HG03354 (cell line): ENCODE measurements around the gene ADGRG7.

Experiments used
- ATAC-seq: cut with Tn5 transposase; IDR thresholded peaks from one replicate; pipeline ENCODE4 v1.9.1; 2021; ENCODE audit warnings: mild to moderate bottlenecking; ENCODE audit not compliant: unreplicated experiment, poor library complexity, severe bottlenecking

Gene ADGRG7

DNA sequence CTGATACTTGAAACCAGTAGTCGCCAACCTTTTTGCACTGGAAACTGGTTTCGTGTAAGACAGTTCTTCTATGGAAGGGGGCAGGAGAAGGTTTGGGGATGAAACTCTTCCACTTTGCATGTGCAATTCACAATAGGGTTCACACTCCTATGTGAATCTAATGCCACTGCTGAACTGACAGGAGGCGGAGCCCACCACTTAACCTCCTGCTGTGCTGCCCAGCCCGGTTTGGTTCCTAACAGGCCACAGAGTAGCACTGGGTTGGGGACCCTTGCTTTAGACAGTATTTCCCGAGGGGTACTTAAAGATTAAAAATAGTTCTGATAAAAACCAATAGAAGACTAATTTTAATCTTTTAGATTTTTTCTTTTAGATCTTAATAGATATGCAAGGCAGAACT, 111.0 kb downstream of the ADGRG7 start:
- no peak for ATAC-seq

DNA sequence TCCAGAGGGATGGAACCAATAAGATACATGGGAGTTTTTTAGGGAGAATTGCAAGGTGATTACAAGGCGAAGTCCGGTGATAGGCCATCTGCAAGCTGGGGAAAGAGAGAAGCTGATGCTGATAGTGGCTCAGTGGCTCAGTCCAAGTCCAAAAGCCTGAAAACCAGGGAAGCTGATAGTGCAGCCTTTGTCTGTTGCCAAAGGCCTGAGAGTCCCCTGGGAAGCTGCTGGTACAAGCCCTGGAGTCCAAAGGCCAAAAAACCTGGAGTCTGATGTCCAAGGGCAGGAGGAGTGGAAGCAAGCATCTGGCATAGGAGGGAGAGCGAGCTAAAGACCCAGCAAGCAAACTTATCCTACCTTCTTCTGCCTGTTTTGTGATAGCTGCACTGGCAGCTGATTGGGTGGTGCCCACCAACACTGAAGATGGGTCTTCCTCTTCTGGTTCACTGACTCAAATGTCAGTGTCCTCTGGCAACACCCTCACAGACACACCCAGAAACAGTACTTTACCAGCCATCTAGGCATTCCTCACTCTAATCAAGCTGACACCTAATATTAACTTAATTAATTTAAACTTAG, 116.6 kb downstream of the ADGRG7 start:
- ATAC-seq, result no peak

DNA sequence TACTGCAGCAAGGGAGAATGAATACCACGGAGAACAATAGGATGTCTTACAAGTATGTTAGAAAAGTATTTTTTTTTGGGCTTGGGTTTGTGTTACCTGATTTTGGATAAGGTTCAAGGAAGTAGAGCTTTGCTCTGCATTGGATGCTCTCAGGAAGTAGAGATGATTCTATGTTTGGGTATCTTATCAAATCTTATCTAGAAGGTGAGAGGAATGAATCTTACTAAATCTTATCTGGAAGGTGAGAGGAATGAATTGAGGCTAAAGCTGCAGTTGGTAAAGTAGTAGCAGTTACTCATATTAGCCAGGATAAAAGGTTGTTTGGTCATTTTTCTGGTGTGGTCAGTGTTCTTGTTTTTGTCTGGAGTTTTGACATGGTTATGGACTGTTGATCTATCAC, 117.3 kb downstream of the ADGRG7 start:
- ATAC-seq, result no peak

DNA sequence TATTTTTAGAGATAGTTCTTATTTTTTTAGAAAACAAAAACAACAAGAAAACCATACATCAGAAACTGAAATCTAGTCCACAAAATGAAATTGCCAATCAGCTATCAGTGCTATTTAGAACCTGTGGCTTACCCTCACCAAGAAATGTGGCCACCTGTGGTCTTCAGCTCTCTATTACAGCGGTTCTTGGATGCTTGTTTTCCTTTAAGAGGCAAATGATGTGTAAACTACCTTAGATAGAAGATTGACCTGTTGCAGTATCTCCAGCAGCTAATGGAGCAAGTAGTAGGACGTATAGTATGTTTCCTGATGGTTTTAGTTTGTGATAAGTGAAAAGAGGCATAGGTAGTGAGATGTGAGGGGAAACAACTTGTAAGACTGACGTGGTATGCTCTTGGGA, 121.1 kb downstream of the ADGRG7 start:
- peak; percentile 73 for ATAC-seq

DNA sequence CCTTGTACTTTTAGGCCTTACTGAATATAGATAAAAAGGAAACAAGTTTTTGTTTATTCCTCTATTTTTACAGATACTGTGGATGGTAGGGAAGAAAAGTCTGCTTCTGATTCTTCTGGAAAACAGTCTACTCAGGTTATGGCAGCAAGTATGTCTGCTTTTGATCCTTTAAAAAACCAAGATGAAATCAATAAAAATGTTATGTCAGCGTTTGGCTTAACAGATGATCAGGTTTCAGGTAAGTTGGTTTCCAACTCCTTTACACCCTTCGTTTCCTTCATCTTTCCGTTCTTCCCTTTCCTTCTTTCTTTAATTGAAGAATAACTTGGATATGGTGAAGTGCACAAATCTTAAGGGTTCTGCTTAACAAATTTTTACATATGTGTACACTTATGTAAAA, 123.0 kb downstream of the ADGRG7 start:
- ATAC-seq, result no peak

DNA sequence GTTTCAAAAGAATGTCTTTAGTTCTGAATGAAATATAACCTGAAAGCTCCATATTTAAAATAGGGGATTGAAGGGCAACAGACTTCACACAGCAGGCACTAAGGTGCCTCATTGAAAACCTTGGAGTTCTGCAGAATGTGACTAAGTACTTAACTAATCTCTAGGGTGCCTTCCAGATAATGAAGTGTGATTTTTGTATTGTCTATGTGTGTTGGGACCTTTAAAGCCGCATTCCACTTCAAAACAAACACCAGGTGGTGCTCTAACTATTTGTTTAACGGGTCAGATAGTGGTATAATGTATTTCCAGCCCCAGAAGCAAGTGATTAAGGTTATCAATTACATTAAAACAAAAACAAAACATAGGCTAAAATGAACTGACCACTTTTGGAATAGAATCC, 127.9 kb downstream of the ADGRG7 start:
- ATAC-seq, result no peak

DNA sequence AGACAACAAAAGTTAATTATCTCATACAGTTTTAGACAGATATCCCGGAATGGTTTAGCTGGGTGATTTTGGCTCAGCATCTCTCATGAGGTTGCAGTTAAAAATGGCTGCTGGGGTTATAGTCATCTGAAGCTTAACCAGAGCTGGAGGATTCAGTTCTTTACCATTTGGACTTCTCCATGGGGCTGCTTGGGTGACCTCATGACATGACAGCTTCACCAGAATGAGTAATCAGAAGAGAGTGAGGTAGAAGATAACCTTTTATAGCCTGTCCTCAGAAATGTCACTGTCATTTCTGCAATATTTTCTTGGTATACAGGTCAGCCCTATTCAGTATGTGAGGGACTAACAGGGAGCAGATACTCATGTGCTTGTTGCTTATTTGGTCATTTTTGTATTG, 130.8 kb downstream of the ADGRG7 start:
- ATAC-seq, result no peak

DNA sequence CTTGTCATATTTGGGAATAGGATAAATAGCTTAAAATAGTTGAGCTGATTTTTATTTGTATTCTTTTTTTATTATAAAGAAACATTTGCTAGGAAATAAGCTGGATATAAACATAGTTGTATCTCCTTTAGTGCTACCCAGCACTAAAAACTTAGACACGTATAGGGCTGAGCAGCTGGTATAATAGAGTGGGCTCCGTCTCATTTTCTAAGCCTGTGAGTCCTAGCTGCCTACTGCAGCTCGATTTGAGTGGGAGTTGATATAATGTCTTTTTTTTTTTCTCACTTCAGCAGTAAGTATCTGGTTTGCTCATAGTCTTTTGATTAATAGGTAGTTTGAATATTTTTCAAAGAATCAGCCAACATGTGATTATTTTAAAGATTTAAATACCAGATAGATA, 134.1 kb downstream of the ADGRG7 start:
- ATAC-seq, result no peak

DNA sequence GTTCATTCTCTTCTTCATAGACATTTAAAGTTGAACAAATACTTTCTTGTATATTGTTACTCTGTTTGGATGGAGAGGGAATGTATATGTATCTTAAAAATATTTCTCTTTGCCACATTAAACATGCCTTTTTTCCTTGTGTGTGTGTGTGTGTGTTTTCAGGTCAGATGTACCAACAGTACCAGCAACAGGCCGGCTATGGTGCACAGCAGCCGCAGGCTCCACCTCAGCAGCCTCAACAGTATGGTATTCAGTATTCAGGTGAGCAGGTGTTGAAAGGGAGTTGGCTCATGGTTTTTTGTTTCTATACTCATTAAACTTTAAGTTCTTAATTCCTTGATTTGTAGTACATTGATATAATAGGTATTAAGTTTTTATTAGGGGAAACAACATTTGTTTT, 135.3 kb downstream of the ADGRG7 start:
- no peak for ATAC-seq
